Hematopoietic multipotent progenitor cell (in vitro differentiated cells): ENCODE data around the gene CEP104. TPM values are rescaled to one million over a fixed set of nuclear protein-coding genes. Genes with fewer than 3 reads are reported as not detected.

Experiments
- DNase-seq, 3 donors: peaks; one replicate each; pipeline ENCODE4 v3.0.0-alpha.2; 2011 to 2015; ENCODE audit warnings: low read depth in 2 of 3, low spot score in 2 of 3
- total RNA-seq: library from RNA; depleted of rRNA; stranded (reverse); fragments of >200 nt; gene quantifications from one replicate; pipeline ENCODE4 v1.2.3, GENCODE V29; 2012

The CEP104 gene
- total RNA-seq = 15.3 TPM

- DNase-seq = peak; percentile 96 to 97 (median 96)
Observed at GRCh38 chr1:3856923-3857790, at the start of gene CEP104, which contains the start of gene DFFB. CEP104 (minus strand) TSS chr1:3857211; CDS start chr1:3852407, 4,804 bp downstream. DFFB (plus strand) TSS chr1:3857476; CDS start chr1:3857604, 128 bp downstream.

GRCh38 chr1:3906672-3907020 lies 49.6 kb upstream of the CEP104 start:
- DNase-seq = no peak

GRCh38 chr1:3905953-3906671 lies 49.1 kb upstream of the CEP104 start:
- no peak for DNase-seq

GRCh38 chr1:3905266-3905952 lies 48.4 kb upstream of the CEP104 start:
- no peak for DNase-seq

GRCh38 chr1:3904843-3905185 lies 47.8 kb upstream of the CEP104 start:
- no peak for DNase-seq

GRCh38 chr1:3904006-3904842 lies 47.2 kb upstream of the CEP104 start:
- DNase-seq = no peak

- peak in 1 of 3 donors; percentile 51 for DNase-seq
Observed at GRCh38 chr1:3903141-3904005, 46.4 kb upstream of the CEP104 start.

- no peak for DNase-seq
Observed at GRCh38 chr1:3902571-3903091, 45.6 kb upstream of the CEP104 start.

GRCh38 chr1:3902111-3902511 lies 45.1 kb upstream of the CEP104 start:
- no peak for DNase-seq

- DNase-seq = peak; percentile 48 to 93 (median 91)
Observed at GRCh38 chr1:3900969-3901529, 44.0 kb upstream of the CEP104 start.

GRCh38 chr1:3900150-3900968 lies 43.3 kb upstream of the CEP104 start, which contains the start of gene C1orf174:
C1orf174 (minus strand) TSS chr1:3900272; CDS start chr1:3900186, 86 bp downstream.
- DNase-seq = peak; percentile 92 to 100 (median 99)

- peak in 2 of 3 donors; percentile 73 to 76 for DNase-seq
Observed at GRCh38 chr1:3899754-3900149, 42.7 kb upstream of the CEP104 start.

GRCh38 chr1:3898994-3899753 lies 42.2 kb upstream of the CEP104 start:
- DNase-seq = no peak

- DNase-seq = no peak
Observed at GRCh38 chr1:3898475-3898735, 41.4 kb upstream of the CEP104 start.

- no peak for DNase-seq
Observed at GRCh38 chr1:3896396-3897000, 39.5 kb upstream of the CEP104 start.

- DNase-seq = no peak
Observed at GRCh38 chr1:3895951-3896325, 38.9 kb upstream of the CEP104 start.
